Measurements from ENCODE around the gene GALNT2.

GALNT2 gene

GRCh38 chr1:230068952-230069684 is 2.1 kb downstream of the GALNT2 start:
- DNase-seq, result peak in 13 of 42 donors; percentile 8 to 54 (median 27)
- intact Hi-C loops (cut with DNase I), result no loop called here

GRCh38 chr1:230069796-230070195 is 2.8 kb downstream of the GALNT2 start:
- peak in 1 of 42 donors; percentile 23 for DNase-seq
- intact Hi-C loops (cut with DNase I), result no loop called here

- intact Hi-C loops (cut with DNase I), result no loop called here
- no peak for DNase-seq
Observed at GRCh38 chr1:230070321-230071208, 3.5 kb downstream of the GALNT2 start.

- intact Hi-C loops (cut with DNase I), result no loop called here
Observed at GRCh38 chr1:230071316-230071715, 4.3 kb downstream of the GALNT2 start.

GRCh38 chr1:230072296-230072695 is 5.3 kb downstream of the GALNT2 start:
- intact Hi-C loops (cut with DNase I), result no loop called here
- DNase-seq, result no peak

More at GRCh38 chr1:230071316-230071715, 4.3 kb downstream of the GALNT2 start:
- DNase-seq, result no peak

GRCh38 chr1:230072866-230073265 is 5.8 kb downstream of the GALNT2 start:
- intact Hi-C loops (cut with DNase I), result no loop called here
- DNase-seq, result no peak

GRCh38 chr1:230073371-230074035 is 6.5 kb downstream of the GALNT2 start:
- DNase-seq, result peak in 40 of 42 donors; percentile 24 to 88 (median 66)
- intact Hi-C loops (cut with DNase I), result no loop called here

GRCh38 chr1:230074270-230074669 is 7.2 kb downstream of the GALNT2 start:
- DNase-seq, result no peak
- intact Hi-C loops (cut with DNase I), result no loop called here

GRCh38 chr1:230074762-230075161 is 7.7 kb downstream of the GALNT2 start:
- no peak for DNase-seq
- intact Hi-C loops (cut with DNase I), result no loop called here

GRCh38 chr1:230076121-230076520 is 9.1 kb downstream of the GALNT2 start:
- intact Hi-C loops (cut with DNase I), result no loop called here
- no peak for DNase-seq

- intact Hi-C loops (cut with DNase I), result no loop called here
- DNase-seq, result peak in 1 of 42 donors; percentile 21
Observed at GRCh38 chr1:230077011-230077410, 10.0 kb downstream of the GALNT2 start.

GRCh38 chr1:230077436-230078213 is 10.6 kb downstream of the GALNT2 start:
- intact Hi-C loops (cut with DNase I), result no loop called here
- DNase-seq, result peak in 1 of 42 donors; percentile 31

- DNase-seq, result no peak
- intact Hi-C loops (cut with DNase I), result no loop called here
Observed at GRCh38 chr1:230079199-230080024, 12.4 kb downstream of the GALNT2 start.

- intact Hi-C loops (cut with DNase I), result no loop called here
- DNase-seq, result peak in 41 of 42 donors; percentile 31 to 94 (median 77)
Observed at GRCh38 chr1:230080822-230081221, 13.8 kb downstream of the GALNT2 start.

- intact Hi-C loops (cut with DNase I), result no loop called here
- peak in 1 of 42 donors; percentile 9 for DNase-seq
Observed at GRCh38 chr1:230081751-230082150, 14.7 kb downstream of the GALNT2 start.

GRCh38 chr1:230082211-230082610 is 15.2 kb downstream of the GALNT2 start:
- intact Hi-C loops (cut with DNase I), result no loop called here
- no peak for DNase-seq

- intact Hi-C loops (cut with DNase I), result no loop called here
- DNase-seq, result no peak
Observed at GRCh38 chr1:230083053-230083452, 16.0 kb downstream of the GALNT2 start.
